GM21390 (cell line): ENCODE results near the gene DLG4.
"Not testable (repeated sequence)": the region's sequence is repeated elsewhere in the genome, so short reads cannot be mapped to it uniquely, and the experiment has no call there.

Source experiments
- ATAC-seq: cut with Tn5 transposase; IDR thresholded peaks from one replicate; pipeline ENCODE4 v1.9.1; 2021; ENCODE audit not compliant: unreplicated experiment

The DLG4 gene

GRCh38 chr17:7249830-7250229 is 30.2 kb upstream of the DLG4 start:
- no peak for ATAC-seq

GRCh38 chr17:7249214-7249613 is 29.6 kb upstream of the DLG4 start:
- no peak for ATAC-seq

- ATAC-seq, result no peak
These were observed 29.2 kb upstream of the DLG4 start for GRCh38 chr17:7248796-7249195.

- no peak for ATAC-seq
These were observed 27.1 kb upstream of the DLG4 start for GRCh38 chr17:7246779-7247178.

GRCh38 chr17:7243838-7244237 is 24.2 kb upstream of the DLG4 start:
- ATAC-seq, result not testable (repeated sequence)

- no peak for ATAC-seq
These were observed 23.8 kb upstream of the DLG4 start for GRCh38 chr17:7243453-7243729.

GRCh38 chr17:7242717-7243452 is 23.2 kb upstream of the DLG4 start:
- peak; percentile 39 for ATAC-seq

GRCh38 chr17:7241783-7242716 is 22.4 kb upstream of the DLG4 start, which contains the start of gene GABARAP:
Gene GABARAP, minus strand, starts transcription at chr17:7242449. Its CDS starts 119 bp downstream, at chr17:7242330.
- no peak for ATAC-seq

- no peak for ATAC-seq
These were observed 21.6 kb upstream of the DLG4 start for GRCh38 chr17:7241090-7241733.

GRCh38 chr17:7240375-7240774 is 20.7 kb upstream of the DLG4 start:
- no peak for ATAC-seq

- ATAC-seq, result peak; percentile 41
These were observed 19.7 kb upstream of the DLG4 start, which contains the start of gene PHF23 for GRCh38 chr17:7239091-7240027. Gene PHF23, minus strand, starts transcription at chr17:7239457. Its CDS starts 178 bp downstream, at chr17:7239279.

GRCh38 chr17:7238420-7239090 is 18.9 kb upstream of the DLG4 start:
- ATAC-seq, result no peak

GRCh38 chr17:7237761-7238419 is 18.3 kb upstream of the DLG4 start:
- ATAC-seq, result no peak

GRCh38 chr17:7237266-7237760 is 17.7 kb upstream of the DLG4 start:
- no peak for ATAC-seq

- ATAC-seq, result no peak
These were observed 17.2 kb upstream of the DLG4 start for GRCh38 chr17:7236808-7237207.

- ATAC-seq, result no peak
These were observed 16.3 kb upstream of the DLG4 start for GRCh38 chr17:7235693-7236665.

- ATAC-seq, result peak; percentile 51
These were observed 14.7 kb upstream of the DLG4 start, which contains the start of gene DVL2 for GRCh38 chr17:7234083-7234951. Gene DVL2, minus strand, starts transcription at chr17:7234517. Its CDS starts 255 bp downstream, at chr17:7234262.
